ENCODE data around the gene KCNK6. TPM values are rescaled to one million over a fixed set of nuclear protein-coding genes. Genes with fewer than 3 reads are reported as not detected.

Gene KCNK6
- total and polyA plus RNA-seq, 8 donors: under 0.01 to 32.2 (median 7.4) TPM

DNA sequence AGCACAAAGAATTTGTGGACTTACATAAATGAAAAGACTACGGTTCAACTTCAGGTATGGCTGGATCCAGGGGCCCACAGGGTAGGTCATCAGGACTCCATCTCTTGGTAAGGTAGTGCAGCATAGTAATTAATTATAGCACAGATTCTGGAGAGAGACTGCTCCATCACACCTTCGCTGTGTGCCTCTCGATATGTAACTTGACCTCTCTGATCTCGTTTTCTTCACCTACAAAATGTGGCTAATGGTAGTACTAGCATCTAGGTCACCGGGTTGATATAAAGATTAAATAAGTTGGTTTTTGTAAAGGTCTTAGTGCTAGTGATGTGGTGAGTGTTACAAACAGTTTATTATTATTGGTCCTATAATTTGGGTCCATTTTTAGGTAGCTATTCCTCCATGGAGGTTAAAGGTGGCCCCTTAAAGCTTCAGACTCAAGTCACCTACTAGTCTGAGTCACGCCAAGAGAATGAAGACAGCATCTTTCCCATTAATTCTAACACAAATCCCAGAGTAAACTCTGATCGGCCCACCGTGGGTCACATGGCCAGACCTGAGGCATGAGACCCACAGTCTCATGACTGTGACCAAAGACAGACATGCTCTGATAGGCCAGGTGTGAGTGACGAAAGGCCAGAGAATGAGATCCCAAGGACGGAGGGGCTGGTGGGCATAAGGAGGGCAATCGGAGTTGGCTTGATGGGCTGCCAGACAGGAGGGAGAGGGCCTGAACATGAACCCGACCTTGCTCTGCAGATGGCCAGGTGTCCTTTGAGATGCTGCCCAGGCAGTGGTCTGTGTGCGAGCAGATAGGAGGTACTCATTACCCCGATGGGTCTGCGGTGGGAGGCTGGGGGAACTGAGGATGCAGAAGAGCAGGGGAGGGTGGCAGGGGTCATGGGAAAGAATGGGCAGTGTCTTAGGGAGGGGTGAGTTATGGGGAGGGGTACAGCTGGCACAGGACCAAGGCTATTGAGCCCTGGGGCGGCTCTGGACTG is 36.4 kb downstream of the KCNK6 start:
- peaks cover 0 to 2% (median under 1%) of the 10 kb centered on the region in 4 donors for H3K4me1 ChIP-seq
- H3K27me3 ChIP-seq: peaks cover 0 to 78% (median 24%) of the 10 kb centered on the region in 3 donors
- H3K9me3 ChIP-seq: no peaks in the 10 kb centered on the region
- H3K4me3 ChIP-seq: no peak overlapping the region
- WGBS, 5 donors: 70 to 77% (median 74%) methylated on average over 16 of the region's 16 CpGs
- no peak for TF ChIP-seq EP300 (IDR thresholded peaks at IDR 0.05)
- TF ChIP-seq POLR2AphosphoS5 (IDR thresholded peaks at IDR 0.05): no peak
- TF ChIP-seq CTCF (IDR thresholded peaks at IDR 0.05): no peak
- TF ChIP-seq POLR2A (IDR thresholded peaks at IDR 0.05): no peak
- no peak overlapping the region for H3K27ac ChIP-seq
- intact Hi-C loops (cut with DNase I; ENCODE audit: low total_unique reads): no loop called here
- DNase-seq: no peak
- H3K36me3 ChIP-seq: no peaks in the 10 kb centered on the region

DNA sequence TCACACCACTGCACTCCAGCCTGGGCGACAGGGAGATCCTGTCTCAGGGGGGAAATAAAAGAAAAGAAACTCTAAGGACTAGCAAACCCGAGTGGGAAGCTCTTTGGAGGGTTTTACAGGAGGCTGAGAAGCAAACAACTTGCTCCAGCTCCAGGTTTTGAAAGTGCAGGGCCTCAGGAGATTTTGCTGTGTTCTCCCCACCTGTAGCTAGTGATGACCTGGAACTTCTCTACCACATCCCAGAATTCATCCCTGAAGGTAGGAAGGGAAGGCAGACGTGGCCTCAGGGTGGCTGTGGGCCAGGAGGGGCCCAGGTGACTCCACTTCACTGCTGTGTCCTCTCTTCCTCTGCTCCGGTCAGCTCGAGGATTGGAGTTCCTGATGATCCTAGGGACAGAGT is 38.4 kb downstream of the KCNK6 start:
- no peak for TF ChIP-seq CTCF (IDR thresholded peaks at IDR 0.05)
- TF ChIP-seq POLR2AphosphoS5 (IDR thresholded peaks at IDR 0.05): no peak
- TF ChIP-seq EP300 (IDR thresholded peaks at IDR 0.05): no peak
- TF ChIP-seq POLR2A (IDR thresholded peaks at IDR 0.05): no peak
- peaks cover 0 to 88% (median 32%) of the 10 kb centered on the region in 3 donors for H3K27me3 ChIP-seq
- no peak overlapping the region for H3K4me3 ChIP-seq
- H3K27ac ChIP-seq: no peak overlapping the region
- intact Hi-C loops (cut with DNase I; ENCODE audit: low total_unique reads): no loop called here
- DNase-seq: no peak
- no peaks in the 10 kb centered on the region for H3K9me3 ChIP-seq
- H3K36me3 ChIP-seq: no peaks in the 10 kb centered on the region
- 33 to 45% (median 42%) methylated on average over 3 to 5 of the region's 5 CpGs for WGBS, 5 donors
- peaks cover 16 to 22% (median 21%) of the 10 kb centered on the region in 4 donors for H3K4me1 ChIP-seq

DNA sequence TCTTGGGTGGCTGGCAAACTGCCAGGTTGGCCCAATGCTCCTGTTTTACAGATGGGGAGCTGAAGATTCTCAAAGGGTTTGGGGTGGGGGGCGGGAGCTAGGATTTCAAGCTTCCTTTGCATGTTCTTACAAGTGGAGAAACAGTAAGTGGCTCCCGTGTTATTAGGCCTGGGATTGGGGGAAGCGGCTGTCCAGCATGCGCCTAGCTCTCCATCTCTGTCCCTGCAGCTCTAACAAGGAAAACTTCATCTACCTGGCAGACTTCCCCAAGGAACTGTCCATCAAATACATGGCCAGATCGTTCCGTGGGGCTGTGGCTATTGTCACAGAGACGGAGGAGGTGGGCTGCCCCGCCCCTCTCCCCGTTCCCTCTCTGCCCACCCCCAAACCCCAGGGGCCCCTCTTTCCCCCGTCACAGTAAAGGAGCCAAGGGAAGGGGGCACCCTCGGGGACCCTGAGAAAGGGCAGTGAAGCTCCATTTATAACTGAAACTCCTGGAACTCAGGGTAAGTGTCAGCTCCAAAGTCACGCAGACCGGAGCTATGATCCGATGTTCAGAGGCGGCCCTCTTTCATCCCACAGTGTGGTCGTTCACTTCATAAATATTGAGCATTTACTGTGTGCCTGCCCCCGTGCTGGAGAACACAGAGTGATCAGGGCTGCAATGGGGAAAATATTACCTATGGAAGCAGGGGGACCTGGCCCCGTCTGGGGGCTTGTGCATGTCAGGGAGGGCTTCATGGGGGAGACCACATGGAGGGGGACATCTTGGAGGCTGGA is 39.8 kb downstream of the KCNK6 start:
- intact Hi-C loops (cut with DNase I; ENCODE audit: low total_unique reads): no loop called here
- TF ChIP-seq EP300 (IDR thresholded peaks at IDR 0.05) (no peak), CTCF (IDR thresholded peaks at IDR 0.05) (no peak), POLR2A (IDR thresholded peaks at IDR 0.05) (no peak), POLR2AphosphoS5 (IDR thresholded peaks at IDR 0.05) (no peak)
- no peak for DNase-seq
- Histone ChIP-seq H3K4me3 (no peak overlapping the region), H3K9me3 (no peaks in the 10 kb centered on the region), H3K27me3 (peaks cover 0 to 87% (median 28%) of the 10 kb centered on the region in 3 donors), H3K36me3 (no peaks in the 10 kb centered on the region), H3K27ac (no peak overlapping the region), H3K4me1 (peaks cover 16 to 23% (median 22%) of the 10 kb centered on the region in 4 donors)
- WGBS, 5 donors: 42 to 47% (median 44%) methylated on average over 16 to 18 of the region's 18 CpGs

DNA sequence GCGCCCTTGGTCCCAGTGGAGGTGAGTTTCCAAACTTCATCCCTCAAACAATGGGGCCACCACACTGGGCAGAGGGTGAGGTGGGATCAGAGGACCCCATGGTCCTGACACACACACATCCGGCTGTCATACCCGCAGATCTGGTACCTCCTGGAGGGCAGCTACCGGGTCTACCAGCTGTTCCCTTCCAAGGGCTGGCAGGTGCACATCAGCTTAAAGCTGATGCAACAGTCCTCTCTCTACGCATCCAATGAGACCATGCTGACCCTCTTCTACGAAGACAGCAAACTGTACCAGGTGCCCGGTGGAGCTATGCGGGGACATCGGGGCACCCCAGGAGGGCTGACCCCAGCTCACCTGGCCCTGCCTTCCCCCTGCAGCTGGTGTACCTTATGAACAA is 40.7 kb downstream of the KCNK6 start:
- no peak for TF ChIP-seq POLR2A (IDR thresholded peaks at IDR 0.05)
- TF ChIP-seq EP300 (IDR thresholded peaks at IDR 0.05): no peak
- no peak for TF ChIP-seq CTCF (IDR thresholded peaks at IDR 0.05)
- no peak for TF ChIP-seq POLR2AphosphoS5 (IDR thresholded peaks at IDR 0.05)

More for the DNA sequence above, 40.7 kb downstream of the KCNK6 start:
- no peak for DNase-seq
- WGBS, 5 donors: 76 to 86% (median 81%) methylated on average over 9 of the region's 9 CpGs
- intact Hi-C loops (cut with DNase I; ENCODE audit: low total_unique reads): no loop called here
- no peak overlapping the region for H3K27ac ChIP-seq
- H3K4me1 ChIP-seq: peaks cover 16 to 23% (median 22%) of the 10 kb centered on the region in 4 donors
- no peak overlapping the region for H3K4me3 ChIP-seq
- no peaks in the 10 kb centered on the region for H3K36me3 ChIP-seq
- H3K9me3 ChIP-seq: no peaks in the 10 kb centered on the region
- peaks cover 0 to 87% (median 25%) of the 10 kb centered on the region in 3 donors for H3K27me3 ChIP-seq

Data from stomach (tissue), 9 donors.